ENCODE data around the gene TUFM.
"Not testable (repeated sequence)": the region's sequence is repeated elsewhere in the genome, so short reads cannot be mapped to it uniquely, and the experiment has no call there.

TUFM gene

DNA sequence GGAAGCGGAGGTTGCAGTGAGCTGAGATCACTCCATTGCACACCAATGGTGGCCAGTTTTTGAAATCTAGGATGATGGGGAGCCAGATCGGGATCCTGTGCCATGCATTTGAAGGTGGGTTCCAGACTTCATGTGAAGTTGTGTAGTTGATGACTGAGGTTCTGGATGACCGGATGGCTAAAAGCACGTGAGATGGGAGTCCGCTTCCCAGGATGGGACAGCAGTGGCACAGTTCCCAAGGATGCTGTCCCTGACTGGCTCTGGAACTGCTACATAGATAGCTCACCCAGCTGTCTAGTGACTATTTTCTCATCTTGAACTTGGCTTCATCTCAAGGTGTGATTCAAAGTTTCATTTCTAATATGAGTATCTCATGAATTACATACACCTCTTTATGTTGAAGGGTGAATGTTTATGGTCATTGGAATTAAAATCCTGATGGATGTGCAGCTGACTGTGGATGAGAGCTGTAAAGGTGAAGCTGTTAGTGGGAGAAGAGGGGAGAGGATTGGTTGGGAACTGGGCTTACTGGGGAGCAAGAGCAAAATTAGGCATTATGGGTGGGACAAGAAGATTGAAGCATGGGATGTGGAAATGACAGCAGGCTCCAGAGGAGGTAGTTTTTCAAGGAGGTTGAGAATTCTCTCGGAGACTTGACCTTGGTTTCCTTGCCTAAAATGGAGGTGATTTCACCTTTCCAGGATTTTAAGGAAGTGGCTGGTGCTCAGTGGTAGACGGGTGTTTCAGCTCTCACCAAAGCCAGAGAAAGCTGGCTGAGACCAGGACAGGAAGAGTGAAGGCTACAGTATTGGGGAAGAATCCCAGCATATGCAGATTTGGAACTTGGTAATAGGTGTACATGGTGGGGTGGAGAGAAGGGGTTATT is 8.2 kb downstream of the TUFM start:
- no peak for DNase-seq

DNA sequence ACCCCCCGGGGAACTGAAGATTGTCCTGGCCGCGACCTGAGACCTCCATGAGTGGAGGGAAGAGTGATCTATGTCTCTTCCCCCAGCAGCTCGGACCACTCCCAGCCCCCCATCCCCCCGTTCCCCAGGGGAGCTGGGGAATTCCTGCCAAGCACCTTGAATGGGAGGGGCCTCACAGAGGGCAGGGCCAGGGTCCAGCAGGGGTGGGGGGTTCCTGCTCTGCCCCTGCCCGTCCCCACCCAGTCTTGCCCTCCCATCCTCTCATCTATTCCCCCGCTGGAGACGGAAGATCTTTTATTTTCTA is 9.4 kb downstream of the TUFM start:
- no peak for DNase-seq

DNA sequence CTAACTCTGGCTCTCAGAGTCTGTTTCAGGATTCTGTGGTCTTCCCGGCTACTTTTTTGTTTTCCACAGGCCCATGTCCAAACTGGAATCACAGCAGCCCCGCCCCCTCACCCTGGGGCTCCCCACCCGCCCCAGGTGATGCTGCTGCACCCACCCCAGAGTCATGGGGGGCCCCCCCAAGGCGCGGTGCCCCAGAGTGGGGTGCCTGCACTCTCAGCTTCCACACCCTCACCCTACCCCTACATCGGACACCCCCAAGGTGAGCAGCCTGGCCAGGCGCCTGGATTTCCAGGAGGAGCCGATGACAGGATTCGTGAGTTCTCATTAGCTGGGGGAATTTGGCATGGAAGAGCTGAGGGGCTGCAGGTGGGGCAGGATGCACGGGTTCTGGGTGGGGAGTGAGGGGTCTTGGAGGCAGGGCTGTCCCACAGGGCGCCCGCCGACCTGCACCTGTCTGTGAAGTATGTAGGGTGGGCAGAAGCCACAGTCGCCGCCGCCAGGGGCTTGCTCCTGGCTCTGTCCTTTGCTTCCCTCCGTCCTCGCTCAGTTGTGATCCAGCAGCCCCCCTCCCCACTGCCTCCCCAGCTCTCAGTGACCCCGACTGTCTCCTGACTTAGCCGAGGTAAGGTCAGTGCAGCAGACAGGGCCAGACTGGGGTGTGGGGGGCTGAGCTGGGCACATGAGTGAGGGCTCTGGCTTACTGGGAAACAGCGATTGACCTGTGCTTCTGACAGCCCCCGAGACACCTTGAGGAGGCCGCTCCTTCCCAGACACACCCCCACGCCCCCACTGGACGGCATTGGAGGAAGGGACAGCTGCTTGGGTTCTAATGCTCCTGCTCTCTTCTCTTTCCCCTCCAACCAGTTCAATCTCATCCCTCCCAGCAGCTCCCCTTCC is 10.0 kb downstream of the TUFM start:
- DNase-seq = no peak

- DNase-seq = no peak
These were observed 11.0 kb downstream of the TUFM start for GRCh38 chr16:28834873-28835863.

DNA sequence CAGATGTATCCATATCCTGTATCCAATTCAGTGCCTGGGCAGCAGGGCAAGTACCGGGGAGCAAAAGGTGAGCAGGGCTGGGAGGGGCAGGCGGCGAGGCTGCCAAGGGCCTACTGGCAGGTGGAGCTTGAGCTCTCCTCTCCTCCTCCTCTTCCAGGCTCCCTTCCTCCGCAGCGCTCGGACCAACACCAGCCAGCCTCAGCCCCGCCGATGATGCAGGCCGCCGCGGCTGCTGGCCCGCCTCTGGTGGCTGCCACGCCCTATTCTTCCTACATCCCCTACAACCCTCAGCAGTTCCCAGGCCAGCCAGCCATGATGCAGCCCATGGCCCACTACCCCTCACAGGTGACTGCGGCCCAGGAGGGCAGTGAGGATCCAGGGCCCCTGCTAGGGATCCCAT is 11.8 kb downstream of the TUFM start:
- no peak for DNase-seq

GRCh38 chr16:28830531-28830930 is 15.6 kb downstream of the TUFM start:
- DNase-seq = no peak

- DNase-seq = no peak
These were observed 16.4 kb downstream of the TUFM start for GRCh38 chr16:28829747-28830146.

DNA sequence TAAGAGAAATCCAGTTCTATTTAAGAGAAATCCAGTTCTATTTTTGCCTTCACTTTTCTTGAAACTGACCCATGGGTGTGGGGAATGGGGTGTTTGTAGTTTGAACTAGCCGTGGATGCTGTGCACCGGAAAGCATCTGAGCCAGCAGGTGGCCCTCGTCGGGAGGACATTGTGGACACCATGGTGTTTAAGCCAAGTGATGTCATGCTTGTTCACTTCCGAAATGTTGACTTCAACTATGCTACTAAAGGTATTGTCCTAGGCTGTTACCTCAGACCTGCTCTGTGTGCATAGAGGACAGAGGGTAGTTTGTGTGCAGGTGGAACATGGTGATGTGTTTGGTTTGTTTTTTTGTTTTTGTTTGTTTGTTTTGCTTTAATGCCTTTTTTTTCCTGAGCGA is 20.0 kb downstream of the TUFM start:
- DNase-seq = no peak

DNA sequence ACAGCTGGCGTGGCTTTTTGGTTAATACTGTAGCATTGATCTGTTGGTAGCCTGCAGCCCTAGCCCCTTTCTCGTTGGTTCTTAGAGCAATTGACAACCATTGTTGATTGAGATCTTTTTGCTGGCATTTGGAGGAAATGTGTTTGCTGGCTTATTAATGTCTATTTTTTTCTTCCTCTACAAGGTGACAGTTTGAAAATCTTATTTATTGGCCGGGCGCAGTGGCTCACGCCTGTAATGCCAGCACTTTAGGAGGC is 21.5 kb downstream of the TUFM start:
- no peak for DNase-seq

GRCh38 chr16:28823873-28824716 is 22.1 kb downstream of the TUFM start:
- DNase-seq = peak; percentile 65 to 82

DNA sequence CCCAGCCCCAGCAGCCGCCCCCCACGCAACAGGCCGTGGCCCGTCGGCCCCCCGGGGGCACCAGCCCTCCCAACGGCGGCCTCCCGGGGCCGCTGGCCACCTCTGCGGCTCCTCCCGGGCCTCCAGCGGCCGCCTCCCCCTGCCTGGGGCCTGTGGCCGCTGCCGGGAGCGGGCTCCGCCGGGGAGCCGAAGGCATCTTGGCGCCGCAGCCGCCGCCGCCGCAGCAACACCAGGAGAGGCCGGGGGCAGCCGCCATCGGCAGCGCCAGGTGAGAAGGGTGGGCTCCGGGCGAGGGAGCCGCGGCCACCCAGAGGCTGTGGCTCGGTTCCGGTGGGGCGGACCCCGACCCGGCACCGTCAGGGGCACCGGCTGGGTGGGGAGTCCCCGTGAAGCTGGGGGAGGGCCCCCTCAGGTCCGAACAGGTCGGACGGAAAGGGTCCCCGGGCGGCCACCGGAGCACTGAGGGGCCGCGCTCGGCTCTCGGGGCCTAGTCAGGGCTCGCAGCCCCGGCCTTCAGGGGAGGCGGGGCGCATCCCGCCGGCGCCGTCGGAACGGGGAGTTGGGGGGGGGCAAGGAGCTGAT is 22.8 kb downstream of the TUFM start:
- no peak for DNase-seq

DNA sequence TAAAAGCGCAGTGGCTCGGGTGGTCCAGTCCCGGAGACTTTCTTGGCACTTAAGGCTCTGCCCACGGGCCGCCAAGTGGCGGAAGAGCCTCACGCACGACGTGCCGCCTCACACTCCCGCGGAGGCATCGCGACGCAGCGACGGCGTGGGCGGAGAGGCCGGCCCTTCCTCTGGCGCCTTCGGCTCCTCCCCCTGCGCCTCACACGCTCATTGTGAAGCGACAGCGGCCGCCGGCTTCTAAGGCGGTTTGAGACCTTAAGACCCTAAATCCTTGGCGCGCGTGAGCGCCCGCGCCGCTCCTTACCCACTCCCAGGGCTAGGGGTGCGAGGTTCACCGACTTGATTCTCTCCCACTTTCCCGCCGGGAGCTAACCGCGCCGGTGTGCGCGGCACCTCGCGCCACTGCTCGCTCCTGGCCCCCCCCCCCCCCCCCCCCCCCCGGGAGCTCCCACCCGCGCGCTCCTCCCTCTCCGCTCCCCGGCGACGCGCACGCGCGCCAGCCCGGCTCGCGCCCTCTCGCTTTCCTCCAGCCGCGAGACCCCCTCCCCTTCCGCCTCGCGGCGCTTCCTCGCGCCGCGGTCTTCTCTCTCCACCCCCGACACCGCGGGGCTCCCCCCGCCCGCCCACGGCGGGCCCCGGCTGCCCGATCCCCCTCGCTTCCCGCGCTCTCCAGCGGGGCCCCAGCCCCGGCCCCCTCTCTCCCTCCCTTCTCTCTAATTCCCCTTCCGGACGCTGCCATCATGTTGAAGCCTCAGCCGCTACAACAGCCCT is 23.4 kb downstream of the TUFM start, which contains the start of gene ATXN2L:
Gene ATXN2L, plus strand, starts transcription at position 480 of the 771 bp plus-strand sequence. Its CDS starts 261 bp downstream, at position 741.
- DNase-seq = peak in 1 of 2 experiments; percentile 57

DNA sequence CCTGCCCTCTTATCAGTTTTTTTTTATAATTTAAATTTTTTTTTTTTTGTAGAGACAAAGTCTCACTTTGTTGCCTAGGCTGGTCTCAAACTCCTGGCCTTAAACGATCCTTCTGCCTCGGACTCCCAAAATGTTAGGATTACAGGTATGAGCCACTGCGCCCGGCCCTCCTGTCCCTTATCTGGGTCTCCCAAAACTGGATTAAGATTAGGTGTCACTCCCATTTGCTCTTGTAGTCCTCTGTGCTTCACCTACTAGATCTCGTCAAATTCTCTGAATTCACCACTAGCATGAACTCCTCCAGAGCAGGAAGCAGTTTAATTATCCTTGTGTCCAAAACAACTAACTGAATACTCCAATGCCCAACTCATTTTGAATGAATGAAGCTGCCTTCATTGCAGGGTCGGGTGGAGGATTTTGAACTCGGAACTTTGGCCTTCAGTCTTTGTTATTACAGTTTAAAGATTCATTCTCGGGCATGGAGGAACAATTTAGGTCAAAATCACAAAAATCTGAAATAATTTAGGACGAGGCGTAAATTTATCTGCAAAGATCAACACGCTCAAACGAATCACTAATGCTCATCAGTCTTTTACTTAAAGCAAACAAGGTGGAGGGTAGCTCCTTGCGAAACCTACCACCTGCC is 24.2 kb downstream of the TUFM start:
- DNase-seq = no peak

GRCh38 chr16:28820546-28820945 is 25.6 kb downstream of the TUFM start:
- not testable (repeated sequence) for DNase-seq

GRCh38 chr16:28820016-28820415 is 26.1 kb downstream of the TUFM start:
- DNase-seq = no peak

DNA sequence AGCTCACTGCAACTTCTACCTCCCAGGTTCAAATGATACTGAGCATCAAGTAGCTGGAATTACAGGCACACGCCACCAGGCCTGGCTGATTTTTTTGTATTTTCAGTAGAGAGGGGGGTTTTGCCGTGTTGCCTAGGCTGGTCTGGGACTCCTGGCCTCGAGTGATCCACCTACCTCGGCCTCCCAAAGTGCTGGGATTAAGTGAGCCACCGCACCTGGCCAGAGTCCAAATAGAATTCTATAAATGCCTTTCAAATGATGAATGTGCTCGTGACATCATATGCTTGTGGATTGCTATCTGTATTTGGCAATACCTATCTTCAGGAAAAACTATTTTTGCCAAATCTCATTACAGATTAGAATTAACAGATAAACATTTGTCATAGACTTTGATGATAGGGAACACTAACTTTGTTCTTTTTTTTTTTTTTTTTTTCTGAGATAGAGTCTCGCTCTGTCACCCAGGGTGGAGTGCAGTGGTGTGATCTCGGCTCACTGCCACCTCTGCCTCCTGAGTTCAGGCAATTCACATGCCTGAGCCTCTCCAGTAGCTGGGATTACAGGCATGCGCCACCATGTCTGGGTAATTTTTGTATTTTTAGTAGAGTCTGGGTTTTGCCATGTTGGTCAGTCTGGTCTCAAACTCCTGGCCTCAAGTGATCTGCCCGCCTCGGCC is 38.6 kb downstream of the TUFM start:
- DNase-seq = not testable (repeated sequence)

DNA sequence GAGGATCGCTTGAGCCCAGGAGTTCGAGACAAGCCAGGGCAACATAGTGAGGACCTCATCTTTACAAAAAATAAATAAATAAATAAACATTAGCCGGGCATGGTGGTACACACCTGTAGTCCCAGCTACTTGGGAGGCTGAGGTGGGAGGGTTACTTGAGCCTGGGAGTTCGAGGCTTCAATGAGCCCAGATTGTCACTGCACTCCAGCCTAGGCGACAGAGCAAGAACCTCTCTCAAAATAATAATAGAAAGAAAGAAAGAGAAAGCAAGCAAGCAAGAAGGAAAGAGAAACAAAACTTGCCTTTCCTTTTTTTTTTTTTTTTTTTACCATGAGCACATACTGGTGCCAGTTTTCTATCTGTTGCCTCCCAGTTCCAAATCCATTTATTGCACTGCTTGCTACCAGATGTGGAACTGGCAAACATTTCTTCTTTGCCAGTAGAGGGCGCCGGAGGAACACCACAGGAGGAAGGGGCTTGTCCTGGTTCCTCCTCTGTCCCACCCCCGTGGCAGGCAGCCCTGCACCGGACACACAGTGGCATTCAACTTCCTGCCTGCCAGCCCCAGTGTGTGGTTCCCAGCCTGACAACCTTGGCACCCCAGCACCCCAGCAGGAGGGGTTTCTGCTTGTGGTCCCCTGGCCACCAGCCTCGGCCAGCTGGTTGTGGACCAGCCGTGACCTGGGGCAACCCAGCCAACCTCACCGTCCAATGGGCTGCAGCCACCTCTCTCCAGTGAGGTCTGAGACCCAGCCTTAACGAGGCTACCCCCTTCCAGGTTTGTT is 43.7 kb downstream of the TUFM start:
- not testable (repeated sequence) for DNase-seq

All from cerebellar nuclear complex (tissue), 1 donor.